ENCODE data around the gene CARMIL1.

The CARMIL1 gene

DNA sequence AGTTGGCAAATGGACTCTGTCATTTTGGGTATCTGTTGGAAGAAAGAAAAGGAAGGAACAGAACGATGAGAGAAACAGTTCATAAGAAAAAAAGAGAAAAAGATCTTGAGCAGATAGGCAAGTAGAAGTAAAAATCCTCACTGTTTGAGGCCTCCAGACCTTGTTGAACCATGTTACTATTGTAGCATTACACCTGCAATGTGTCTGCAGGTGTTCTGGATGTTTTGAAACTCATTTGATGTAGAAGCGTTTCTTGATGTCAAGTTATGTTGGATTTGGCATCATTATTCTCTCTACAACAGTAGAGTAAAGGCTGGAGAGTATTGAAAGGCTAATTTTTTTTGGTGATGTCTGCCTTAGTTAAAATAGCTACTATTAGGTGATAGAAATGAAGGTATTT, 108.7 kb downstream of the CARMIL1 start:
- no peak overlapping the region for H3K27ac ChIP-seq (ENCODE audit: low read depth, low read length, severe bottlenecking)
- H3K9me3 ChIP-seq (ENCODE audit: control insufficient read depth, low read length) = no peaks in the 10 kb centered on the region
- no peaks in the 10 kb centered on the region for H3K36me3 ChIP-seq (ENCODE audit: control insufficient read depth, insufficient read depth, low read length)
- 83 to 100% methylated on average over 1 to 2 of the region's 2 CpGs for WGBS, 2 experiments (ENCODE audit: insufficient coverage in 2 of 2)
- no peaks in the 10 kb centered on the region for H3K4me1 ChIP-seq (ENCODE audit: control insufficient read depth, insufficient read depth, low read length, poor library complexity, severe bottlenecking)
- no peak overlapping the region for H3K4me3 ChIP-seq (ENCODE audit: extremely low read depth, insufficient read depth, low read length, poor library complexity, severe bottlenecking)

DNA sequence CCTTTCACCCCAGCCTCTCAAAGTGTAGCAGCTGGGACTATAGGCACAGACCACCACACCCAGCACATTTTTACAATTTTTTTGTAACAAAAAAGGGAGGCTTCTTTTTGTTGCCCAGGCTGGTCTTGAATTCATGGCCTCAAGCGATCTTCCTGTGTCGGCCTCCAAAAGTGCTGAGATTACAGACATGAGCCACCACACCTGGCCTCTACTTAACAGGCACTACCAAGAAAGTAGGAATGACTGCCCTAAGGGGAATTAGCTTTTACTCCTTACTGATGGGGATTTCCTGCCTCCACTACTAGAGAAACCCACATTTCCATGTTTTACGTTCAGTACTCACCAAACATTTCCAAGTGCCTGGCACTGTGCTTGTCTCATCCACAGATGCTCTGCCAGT, 109.6 kb downstream of the CARMIL1 start:
- WGBS, 2 experiments (ENCODE audit: insufficient coverage in 2 of 2) = 100% methylated on average over 2 of the region's 3 CpGs; no CpG with 5 or more reads in 1 of the 2 experiments
- Histone ChIP-seq H3K27ac (ENCODE audit: low read depth, low read length, severe bottlenecking) (no peak overlapping the region), H3K9me3 (ENCODE audit: control insufficient read depth, low read length) (no peaks in the 10 kb centered on the region), H3K4me1 (ENCODE audit: control insufficient read depth, insufficient read depth, low read length, poor library complexity, severe bottlenecking) (no peaks in the 10 kb centered on the region), H3K4me3 (ENCODE audit: extremely low read depth, insufficient read depth, low read length, poor library complexity, severe bottlenecking) (no peak overlapping the region), H3K36me3 (ENCODE audit: control insufficient read depth, insufficient read depth, low read length) (no peaks in the 10 kb centered on the region)

DNA sequence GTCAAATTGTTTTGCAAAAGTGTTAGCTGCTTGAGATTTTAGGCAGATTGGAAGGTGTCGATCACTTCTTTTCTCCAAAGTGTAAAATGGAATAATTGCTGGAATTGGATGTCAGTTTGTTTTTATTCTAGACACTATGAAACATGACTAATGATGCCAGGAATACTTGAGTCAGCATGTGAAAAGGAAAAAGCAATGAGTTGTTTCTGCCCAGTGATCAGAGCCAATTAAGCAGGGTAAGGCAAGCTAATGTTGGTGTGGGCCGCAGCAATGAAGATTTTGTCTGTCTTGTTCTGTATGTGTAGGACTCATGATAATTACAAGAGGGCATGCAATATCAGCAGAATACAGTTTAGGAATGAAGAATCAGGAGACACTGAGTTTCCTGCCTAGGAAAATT, 110.3 kb downstream of the CARMIL1 start:
- no peaks in the 10 kb centered on the region for H3K9me3 ChIP-seq (ENCODE audit: control insufficient read depth, low read length)
- H3K27ac ChIP-seq (ENCODE audit: low read depth, low read length, severe bottlenecking) = no peak overlapping the region
- H3K4me1 ChIP-seq (ENCODE audit: control insufficient read depth, insufficient read depth, low read length, poor library complexity, severe bottlenecking) = no peaks in the 10 kb centered on the region
- no peaks in the 10 kb centered on the region for H3K36me3 ChIP-seq (ENCODE audit: control insufficient read depth, insufficient read depth, low read length)
- H3K4me3 ChIP-seq (ENCODE audit: extremely low read depth, insufficient read depth, low read length, poor library complexity, severe bottlenecking) = no peak overlapping the region
- WGBS, 2 experiments (ENCODE audit: insufficient coverage in 2 of 2) = 88 to 94% methylated on average over 2 of the region's 2 CpGs

DNA sequence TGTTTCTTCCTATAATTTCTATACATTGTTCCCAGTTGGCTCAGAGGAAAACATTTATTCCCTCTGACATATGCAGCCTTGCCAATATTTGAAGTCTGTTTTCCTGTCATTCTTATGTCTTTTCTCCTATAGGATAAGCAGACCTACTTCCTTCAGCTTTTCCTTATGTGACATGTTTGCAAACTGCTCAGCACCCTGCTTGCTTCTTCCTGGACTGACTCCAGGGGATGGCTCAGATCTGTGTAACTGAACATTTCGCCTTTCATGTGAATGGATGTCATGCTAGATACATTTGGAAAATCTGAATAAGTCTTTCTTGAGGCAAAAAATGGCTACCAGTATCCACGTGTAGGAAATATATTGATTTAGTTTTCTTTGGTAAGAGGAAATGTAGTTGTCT, 113.2 kb downstream of the CARMIL1 start:
- Histone ChIP-seq H3K27ac (ENCODE audit: low read depth, low read length, severe bottlenecking) (no peak overlapping the region), H3K9me3 (ENCODE audit: control insufficient read depth, low read length) (no peaks in the 10 kb centered on the region)
- WGBS, 2 experiments (ENCODE audit: insufficient coverage in 2 of 2) = 100% methylated on average over 1 of the region's 2 CpGs

GRCh38 chr6:25395731-25396130, 116.6 kb downstream of the CARMIL1 start:
- 89 to 92% methylated on average over 4 of the region's 5 CpGs for WGBS, 2 experiments (ENCODE audit: insufficient coverage in 2 of 2)
- H3K9me3 ChIP-seq (ENCODE audit: control insufficient read depth, low read length) = no peaks in the 10 kb centered on the region
- H3K4me1 ChIP-seq (ENCODE audit: control insufficient read depth, insufficient read depth, low read length, poor library complexity, severe bottlenecking) = no peaks in the 10 kb centered on the region
- H3K27ac ChIP-seq (ENCODE audit: low read depth, low read length, severe bottlenecking) = no peak overlapping the region
- no peaks in the 10 kb centered on the region for H3K36me3 ChIP-seq (ENCODE audit: control insufficient read depth, insufficient read depth, low read length)
- no peak overlapping the region for H3K4me3 ChIP-seq (ENCODE audit: extremely low read depth, insufficient read depth, low read length, poor library complexity, severe bottlenecking)

More for the DNA sequence above, 113.2 kb downstream of the CARMIL1 start:
- no peak overlapping the region for H3K4me3 ChIP-seq (ENCODE audit: extremely low read depth, insufficient read depth, low read length, poor library complexity, severe bottlenecking)
- H3K36me3 ChIP-seq (ENCODE audit: control insufficient read depth, insufficient read depth, low read length) = no peaks in the 10 kb centered on the region
- no peaks in the 10 kb centered on the region for H3K4me1 ChIP-seq (ENCODE audit: control insufficient read depth, insufficient read depth, low read length, poor library complexity, severe bottlenecking)

DNA sequence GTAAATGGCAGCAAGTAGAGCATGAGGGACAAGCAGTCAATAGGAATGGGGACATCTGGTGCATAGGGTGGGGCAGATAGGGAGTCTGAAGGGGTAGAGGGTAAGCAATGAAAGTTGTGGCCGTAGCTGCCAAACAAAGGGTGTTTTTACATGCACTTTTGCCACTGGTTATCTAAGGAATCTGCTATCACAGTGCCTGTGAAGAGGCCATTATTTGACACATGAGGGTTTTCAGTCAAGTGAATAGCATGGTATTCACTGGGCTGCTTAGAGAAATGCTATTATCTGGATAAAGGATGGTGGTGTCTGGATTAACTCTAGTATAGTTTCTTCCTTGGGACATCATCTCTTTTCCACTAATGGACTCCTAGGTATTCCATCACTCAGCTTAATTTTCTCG, 118.2 kb downstream of the CARMIL1 start:
- Histone ChIP-seq H3K9me3 (ENCODE audit: control insufficient read depth, low read length) (no peaks in the 10 kb centered on the region), H3K4me3 (ENCODE audit: extremely low read depth, insufficient read depth, low read length, poor library complexity, severe bottlenecking) (no peak overlapping the region), H3K27ac (ENCODE audit: low read depth, low read length, severe bottlenecking) (no peak overlapping the region), H3K4me1 (ENCODE audit: control insufficient read depth, insufficient read depth, low read length, poor library complexity, severe bottlenecking) (no peaks in the 10 kb centered on the region), H3K36me3 (ENCODE audit: control insufficient read depth, insufficient read depth, low read length) (no peaks in the 10 kb centered on the region)
- 83 to 100% methylated on average over 1 of the region's 2 CpGs for WGBS, 2 experiments (ENCODE audit: insufficient coverage in 2 of 2)

GRCh38 chr6:25399885-25400284, 120.7 kb downstream of the CARMIL1 start:
- Histone ChIP-seq H3K4me1 (ENCODE audit: control insufficient read depth, insufficient read depth, low read length, poor library complexity, severe bottlenecking) (no peaks in the 10 kb centered on the region), H3K9me3 (ENCODE audit: control insufficient read depth, low read length) (no peaks in the 10 kb centered on the region), H3K4me3 (ENCODE audit: extremely low read depth, insufficient read depth, low read length, poor library complexity, severe bottlenecking) (no peak overlapping the region), H3K36me3 (ENCODE audit: control insufficient read depth, insufficient read depth, low read length) (no peaks in the 10 kb centered on the region), H3K27ac (ENCODE audit: low read depth, low read length, severe bottlenecking) (no peak overlapping the region)
- WGBS, 2 experiments (ENCODE audit: insufficient coverage in 2 of 2) = 100% methylated on average over 1 of the region's 5 CpGs; no CpG with 5 or more reads in 1 of the 2 experiments

- H3K27ac ChIP-seq (ENCODE audit: low read depth, low read length, severe bottlenecking) = no peak overlapping the region
- no peaks in the 10 kb centered on the region for H3K36me3 ChIP-seq (ENCODE audit: control insufficient read depth, insufficient read depth, low read length)
- peaks cover 2% of the 10 kb centered on the region for H3K4me1 ChIP-seq (ENCODE audit: control insufficient read depth, insufficient read depth, low read length, poor library complexity, severe bottlenecking)
- 88 to 92% methylated on average over 3 to 4 of the region's 5 CpGs for WGBS, 2 experiments (ENCODE audit: insufficient coverage in 2 of 2)
- no peaks in the 10 kb centered on the region for H3K9me3 ChIP-seq (ENCODE audit: control insufficient read depth, low read length)
- H3K4me3 ChIP-seq (ENCODE audit: extremely low read depth, insufficient read depth, low read length, poor library complexity, severe bottlenecking) = no peak overlapping the region
Observed at GRCh38 chr6:25401711-25402110, 122.5 kb downstream of the CARMIL1 start.

DNA sequence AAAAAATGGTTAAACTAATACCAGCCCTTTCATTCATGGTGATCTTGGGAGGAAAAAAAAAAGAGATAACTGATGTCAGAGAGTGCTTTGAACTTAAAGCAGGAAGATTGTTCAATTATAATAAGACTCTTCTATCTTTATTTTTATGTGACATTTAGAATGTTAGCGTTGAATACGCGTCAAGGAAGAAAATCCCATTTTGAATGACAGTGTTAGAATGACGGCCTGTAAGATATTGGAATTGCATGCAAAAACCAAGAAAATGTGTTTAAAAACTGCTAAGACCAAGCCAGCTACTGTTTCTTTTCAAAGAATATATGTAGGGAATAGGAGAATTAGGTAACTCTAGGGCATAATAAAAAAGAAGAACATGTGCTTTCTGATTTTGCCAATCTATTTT, 123.0 kb downstream of the CARMIL1 start:
- no peaks in the 10 kb centered on the region for H3K9me3 ChIP-seq (ENCODE audit: control insufficient read depth, low read length)
- no peak overlapping the region for H3K4me3 ChIP-seq (ENCODE audit: extremely low read depth, insufficient read depth, low read length, poor library complexity, severe bottlenecking)
- H3K27ac ChIP-seq (ENCODE audit: low read depth, low read length, severe bottlenecking) = no peak overlapping the region
- 96 to 100% methylated on average over 4 of the region's 4 CpGs for WGBS, 2 experiments (ENCODE audit: insufficient coverage in 2 of 2)
- no peaks in the 10 kb centered on the region for H3K36me3 ChIP-seq (ENCODE audit: control insufficient read depth, insufficient read depth, low read length)
- H3K4me1 ChIP-seq (ENCODE audit: control insufficient read depth, insufficient read depth, low read length, poor library complexity, severe bottlenecking) = peaks cover 2% of the 10 kb centered on the region

GRCh38 chr6:25403150-25403549, 124.0 kb downstream of the CARMIL1 start:
- 88 to 100% methylated on average over 2 of the region's 2 CpGs for WGBS, 2 experiments (ENCODE audit: insufficient coverage in 2 of 2)
- H3K27ac ChIP-seq (ENCODE audit: low read depth, low read length, severe bottlenecking) = no peak overlapping the region
- H3K4me3 ChIP-seq (ENCODE audit: extremely low read depth, insufficient read depth, low read length, poor library complexity, severe bottlenecking) = no peak overlapping the region
- no peaks in the 10 kb centered on the region for H3K36me3 ChIP-seq (ENCODE audit: control insufficient read depth, insufficient read depth, low read length)
- H3K4me1 ChIP-seq (ENCODE audit: control insufficient read depth, insufficient read depth, low read length, poor library complexity, severe bottlenecking) = peaks cover 2% of the 10 kb centered on the region
- H3K9me3 ChIP-seq (ENCODE audit: control insufficient read depth, low read length) = no peaks in the 10 kb centered on the region

GRCh38 chr6:25404091-25404490, 124.9 kb downstream of the CARMIL1 start:
- no peak overlapping the region for H3K4me3 ChIP-seq (ENCODE audit: extremely low read depth, insufficient read depth, low read length, poor library complexity, severe bottlenecking)
- WGBS, 2 experiments (ENCODE audit: insufficient coverage in 2 of 2) = 94 to 100% methylated on average over 2 to 3 of the region's 3 CpGs
- no peak overlapping the region for H3K27ac ChIP-seq (ENCODE audit: low read depth, low read length, severe bottlenecking)
- H3K4me1 ChIP-seq (ENCODE audit: control insufficient read depth, insufficient read depth, low read length, poor library complexity, severe bottlenecking) = peaks cover 2% of the 10 kb centered on the region
- no peaks in the 10 kb centered on the region for H3K36me3 ChIP-seq (ENCODE audit: control insufficient read depth, insufficient read depth, low read length)
- H3K9me3 ChIP-seq (ENCODE audit: control insufficient read depth, low read length) = no peaks in the 10 kb centered on the region
